Ureter (tissue), 1 donor: Measurements from ENCODE around the gene FXYD7. TPM values are rescaled to one million over a fixed set of nuclear protein-coding genes. Genes with fewer than 3 reads are reported as not detected.

Experiments used
- DNase-seq: peaks from one replicate; pipeline ENCODE4 v3.0.0-alpha.2; 2020; ENCODE audit warnings: low spot score
- total RNA-seq: library from RNA; stranded (reverse); gene quantifications from one replicate; pipeline ENCODE4 v1.2.4, GENCODE V29; 2023
- donor health status: DM: yes; HTN: yes; CAD: no.

Gene FXYD7
- total RNA-seq, 1 donor from 2014 or later: 0.62 TPM

GRCh38 chr19:35199481-35199880 lies 56.4 kb downstream of the FXYD7 start:
- DNase-seq: peak; percentile 3

- peak; percentile 18 for DNase-seq
Observed at GRCh38 chr19:35202722-35203688, 60.0 kb downstream of the FXYD7 start.

Other genes starting within 250 kb of the FXYD7 start
- gene ZNF30, start 216.4 kb upstream of the FXYD7 start, total RNA-seq: 4.6 TPM
- 10.2 TPM for gene ZNF792, start 179.0 kb upstream of the FXYD7 start, total RNA-seq
- gene GRAMD1A, start 142.9 kb upstream of the FXYD7 start, total RNA-seq: 71.3 TPM
- gene SCN1B, start 112.8 kb upstream of the FXYD7 start, total RNA-seq: 9.8 TPM
- gene HPN, start 101.5 kb upstream of the FXYD7 start, total RNA-seq: 0.73 TPM
- gene FXYD3, start 27.4 kb upstream of the FXYD7 start, total RNA-seq: 434 TPM
- 15.5 TPM for gene LGI4, start 8.2 kb upstream of the FXYD7 start, total RNA-seq
- 50.2 TPM for gene FXYD1, start 4.4 kb upstream of the FXYD7 start, total RNA-seq
- gene FXYD5, start 11.5 kb downstream of the FXYD7 start, total RNA-seq: 136 TPM
- not detected for gene FAM187B, start 85.5 kb downstream of the FXYD7 start, total RNA-seq
- gene LSR, start 105.7 kb downstream of the FXYD7 start, total RNA-seq: 55.2 TPM
- gene USF2, start 125.7 kb downstream of the FXYD7 start, total RNA-seq: 113 TPM
- gene HAMP, start 139.3 kb downstream of the FXYD7 start, total RNA-seq: 1.2 TPM
- not detected for gene MAG, start 148.9 kb downstream of the FXYD7 start, total RNA-seq
- 4.2 TPM for gene CD22, start 185.9 kb downstream of the FXYD7 start, total RNA-seq
- not detected for gene FFAR1, start 204.6 kb downstream of the FXYD7 start, total RNA-seq
- not detected for gene FFAR3, start 215.2 kb downstream of the FXYD7 start, total RNA-seq
- not detected for gene GPR42, start 227.8 kb downstream of the FXYD7 start, total RNA-seq